Mammary epithelial cell (primary cell): ENCODE measurements around the gene ERMN.

Experiments
- EZH2 ChIP-seq: IDR thresholded peaks from 2 replicates; pipeline ENCODE4 v1.6.1; 2012; ENCODE audit warnings: low read length, inconsistent platforms, borderline replicate concordance
- TF ChIP-seq, protein P1 (sequence below), 2 donors: IDR thresholded peaks in 1 of 2; conservative IDR thresholded peaks in 1 of 2; 2 replicates each; pipeline ENCODE4 v1.5.1; 2011 to 2012; ENCODE audit warnings: inconsistent platforms in 2 of 2, low read length in 2 of 2, mild to moderate bottlenecking in 2 of 2, control low read depth in 1 of 2, low read depth in 1 of 2; ENCODE audit not compliant: insufficient read depth in 1 of 2; ENCODE audit errors: extremely low read depth in 1 of 2

- no peak for TF ChIP-seq EZH2
- TF ChIP-seq, protein P1, sequence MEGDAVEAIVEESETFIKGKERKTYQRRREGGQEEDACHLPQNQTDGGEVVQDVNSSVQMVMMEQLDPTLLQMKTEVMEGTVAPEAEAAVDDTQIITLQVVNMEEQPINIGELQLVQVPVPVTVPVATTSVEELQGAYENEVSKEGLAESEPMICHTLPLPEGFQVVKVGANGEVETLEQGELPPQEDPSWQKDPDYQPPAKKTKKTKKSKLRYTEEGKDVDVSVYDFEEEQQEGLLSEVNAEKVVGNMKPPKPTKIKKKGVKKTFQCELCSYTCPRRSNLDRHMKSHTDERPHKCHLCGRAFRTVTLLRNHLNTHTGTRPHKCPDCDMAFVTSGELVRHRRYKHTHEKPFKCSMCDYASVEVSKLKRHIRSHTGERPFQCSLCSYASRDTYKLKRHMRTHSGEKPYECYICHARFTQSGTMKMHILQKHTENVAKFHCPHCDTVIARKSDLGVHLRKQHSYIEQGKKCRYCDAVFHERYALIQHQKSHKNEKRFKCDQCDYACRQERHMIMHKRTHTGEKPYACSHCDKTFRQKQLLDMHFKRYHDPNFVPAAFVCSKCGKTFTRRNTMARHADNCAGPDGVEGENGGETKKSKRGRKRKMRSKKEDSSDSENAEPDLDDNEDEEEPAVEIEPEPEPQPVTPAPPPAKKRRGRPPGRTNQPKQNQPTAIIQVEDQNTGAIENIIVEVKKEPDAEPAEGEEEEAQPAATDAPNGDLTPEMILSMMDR (conservative IDR thresholded peaks at IDR 0.05 in 1 of 2, IDR thresholded peaks at IDR 0.05 in 1 of 2; ENCODE audit: extremely low read depth in 1 of 2, insufficient read depth in 1 of 2, low read depth in 1 of 2, low read length in 2 of 2), result no peak
Measured at GRCh38 chr2:157355618-157356017, 30.0 kb upstream of the ERMN start.
